HepG2 (cell line): ENCODE data around the gene CYBRD1. TPM values are rescaled to one million over a fixed set of nuclear protein-coding genes. Genes with fewer than 3 reads are reported as not detected.

Source experiments
- ATRX ChIP-seq: sonication (generic); formaldehyde crosslinking; IDR thresholded peaks from 2 replicates; pipeline ENCODE4 v1.4.0; 2020; ENCODE audit warnings: missing genetic modification reagents, borderline replicate concordance
- BRD4 ChIP-seq: sonication (generic); formaldehyde crosslinking; IDR thresholded peaks from 2 replicates; pipeline ENCODE4 v1.4.0; 2020; ENCODE audit warnings: missing genetic modification reagents
- FOXM1 ChIP-seq: sonication (generic); formaldehyde crosslinking; IDR thresholded peaks from 2 replicates; pipeline ENCODE4 v1.5.0; 2020; ENCODE audit warnings: missing genetic modification reagents
- HOXA5 ChIP-seq: sonication (generic); formaldehyde crosslinking; IDR thresholded peaks from 2 replicates; pipeline ENCODE4 v1.4.0; 2020; ENCODE audit warnings: missing genetic modification reagents
- NFIB ChIP-seq: sonication (generic); formaldehyde crosslinking; IDR thresholded peaks from 2 replicates; pipeline ENCODE4 v1.9.0; 2021; ENCODE audit warnings: missing genetic modification reagents, mild to moderate bottlenecking, borderline replicate concordance
- NFKB2 ChIP-seq: sonication (generic); formaldehyde crosslinking; IDR thresholded peaks from 2 replicates; pipeline ENCODE4 v1.4.0; 2020; ENCODE audit warnings: missing genetic modification reagents, borderline replicate concordance
- NR2F2 ChIP-seq: IDR thresholded peaks from 2 replicates; pipeline ENCODE4 v1.6.1; 2012; ENCODE audit warnings: low read depth, inconsistent platforms, borderline replicate concordance
- NR3C1 ChIP-seq: sonication (generic); formaldehyde crosslinking; IDR thresholded peaks from 2 replicates; pipeline ENCODE4 v1.4.0; 2020; ENCODE audit warnings: missing genetic modification reagents
- SNAPC2 ChIP-seq: sonication (generic); formaldehyde crosslinking; IDR thresholded peaks from 2 replicates; pipeline ENCODE4 v1.8.1; 2022; ENCODE audit warnings: mild to moderate bottlenecking, missing genetic modification reagents
- SNAPC4 ChIP-seq: sonication (generic); formaldehyde crosslinking; IDR thresholded peaks from 2 replicates; pipeline ENCODE4 v1.4.0; 2020; ENCODE audit warnings: mild to moderate bottlenecking, missing genetic modification reagents
- SP1 ChIP-seq, 2 experiments: fragments of 450-650 bp in 1 of 2; sonication (generic) in 1 of 2; formaldehyde crosslinking in 1 of 2; IDR thresholded peaks; 2 replicates each; pipeline versions ENCODE4 v1.4.0 to v1.6.1; 2016 to 2020; ENCODE audit warnings: missing genetic modification reagents in 1 of 2
- ZFX ChIP-seq: sonication (generic); formaldehyde crosslinking; IDR thresholded peaks from 2 replicates; pipeline ENCODE4 v1.4.0; 2020; ENCODE audit warnings: mild to moderate bottlenecking, low read depth, missing genetic modification reagents, moderate library complexity
- ZNF205 ChIP-seq: IDR thresholded peaks from 2 replicates; pipeline ENCODE4 v1.6.1; 2018; ENCODE audit warnings: missing biosample characterization, missing genetic modification reagents
- ZNF350 ChIP-seq: sonication (generic); formaldehyde crosslinking; IDR thresholded peaks from 2 replicates; pipeline ENCODE4 v1.4.0; 2020; ENCODE audit warnings: mild to moderate bottlenecking, low read depth, missing genetic modification reagents, borderline replicate concordance
- ZNF543 ChIP-seq: sonication (generic); formaldehyde crosslinking; IDR thresholded peaks from 2 replicates; pipeline ENCODE4 v1.4.0; 2020; ENCODE audit warnings: mild to moderate bottlenecking, missing genetic modification reagents
- ZNF563 ChIP-seq: sonication (generic); formaldehyde crosslinking; IDR thresholded peaks from 2 replicates; pipeline ENCODE4 v1.8.0; 2022; ENCODE audit warnings: mild to moderate bottlenecking, moderate library complexity, missing genetic modification reagents
- polyA plus RNA-seq, 8 experiments: library from polyadenylated mRNA; depleted of rRNA in 3 of 8; stranded (reverse) in 7 of 8; unstranded in 1 of 8; fragments of >200 nt; fragmentation: Illumina TruSeq in 4 of 8; extraction: Trizol in 4 of 8; gene quantifications; 2 replicates each; pipeline versions ENCODE4 v1.2.1 to v1.2.3, GENCODE V29; 2011 to 2016; ENCODE audit warnings: low read depth in 4 of 8, missing spikeins in 1 of 8, mixed read lengths in 1 of 8; ENCODE audit not compliant: insufficient read depth in 1 of 8
- total RNA-seq, 5 experiments: library from RNA; depleted of rRNA; stranded (reverse); fragments of >200 nt; fragmentation: Illumina TruSeq; extraction: Trizol; gene quantifications; 2 replicates each; pipeline ENCODE4 v1.2.3, GENCODE V29; 2016; ENCODE audit warnings: low read depth in 1 of 5
- TF ChIP-seq, protein P1 (sequence below): fragments of 450-650 bp; IDR thresholded peaks from 2 replicates; pipeline ENCODE4 v1.6.1; 2017; ENCODE audit warnings: mild to moderate bottlenecking
- TF ChIP-seq, protein P2 (sequence below): sonication (generic); formaldehyde crosslinking; IDR thresholded peaks from 2 replicates; pipeline ENCODE4 v1.5.0; 2020; ENCODE audit warnings: mild to moderate bottlenecking, missing genetic modification reagents, moderate library complexity
- TF ChIP-seq, protein P3 (sequence below): sonication (generic); formaldehyde crosslinking; IDR thresholded peaks from 2 replicates; pipeline ENCODE4 v1.4.0; 2020; ENCODE audit warnings: missing genetic modification reagents

The CYBRD1 gene
- total and polyA plus RNA-seq, 2 of the 13 experiments (the other 11 are each of a cell fraction or from before 2014, with no cell fraction given): 0.13 to 0.42 TPM

- TF ChIP-seq ZNF205 (CRISPR knock-in tag) (no peak), ZNF563 (CRISPR knock-in tag) (no peak), FOXM1 (CRISPR knock-in tag) (no peak), ZNF350 (peak; percentile 61; the same call in 1 of the 2 replicates), NR3C1 (CRISPR knock-in tag) (no peak), BRD4 (CRISPR knock-in tag) (no peak), NFKB2 (CRISPR knock-in tag) (peak; percentile 71; the same call in 1 of the 2 replicates), SP1 (IDR thresholded peaks at IDR 0.05) (no peak), SP1 (CRISPR knock-in tag; IDR thresholded peaks at IDR 0.05) (no peak), SNAPC4 (CRISPR knock-in tag) (no peak), HOXA5 (0 out of 2 replicates have a peak, but pooled peaks have one; percentile 55), NR2F2 (no peak), ATRX (CRISPR knock-in tag) (no peak), SNAPC2 (CRISPR knock-in tag) (no peak), ZNF543 (no peak), ZFX (CRISPR knock-in tag) (peak; percentile 74; the same call in 1 of the 2 replicates), NFIB (CRISPR knock-in tag) (no peak)
- TF ChIP-seq, protein P1, sequence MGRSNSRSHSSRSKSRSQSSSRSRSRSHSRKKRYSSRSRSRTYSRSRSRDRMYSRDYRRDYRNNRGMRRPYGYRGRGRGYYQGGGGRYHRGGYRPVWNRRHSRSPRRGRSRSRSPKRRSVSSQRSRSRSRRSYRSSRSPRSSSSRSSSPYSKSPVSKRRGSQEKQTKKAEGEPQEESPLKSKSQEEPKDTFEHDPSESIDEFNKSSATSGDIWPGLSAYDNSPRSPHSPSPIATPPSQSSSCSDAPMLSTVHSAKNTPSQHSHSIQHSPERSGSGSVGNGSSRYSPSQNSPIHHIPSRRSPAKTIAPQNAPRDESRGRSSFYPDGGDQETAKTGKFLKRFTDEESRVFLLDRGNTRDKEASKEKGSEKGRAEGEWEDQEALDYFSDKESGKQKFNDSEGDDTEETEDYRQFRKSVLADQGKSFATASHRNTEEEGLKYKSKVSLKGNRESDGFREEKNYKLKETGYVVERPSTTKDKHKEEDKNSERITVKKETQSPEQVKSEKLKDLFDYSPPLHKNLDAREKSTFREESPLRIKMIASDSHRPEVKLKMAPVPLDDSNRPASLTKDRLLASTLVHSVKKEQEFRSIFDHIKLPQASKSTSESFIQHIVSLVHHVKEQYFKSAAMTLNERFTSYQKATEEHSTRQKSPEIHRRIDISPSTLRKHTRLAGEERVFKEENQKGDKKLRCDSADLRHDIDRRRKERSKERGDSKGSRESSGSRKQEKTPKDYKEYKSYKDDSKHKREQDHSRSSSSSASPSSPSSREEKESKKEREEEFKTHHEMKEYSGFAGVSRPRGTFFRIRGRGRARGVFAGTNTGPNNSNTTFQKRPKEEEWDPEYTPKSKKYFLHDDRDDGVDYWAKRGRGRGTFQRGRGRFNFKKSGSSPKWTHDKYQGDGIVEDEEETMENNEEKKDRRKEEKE: no peak
- TF ChIP-seq, protein P2, sequence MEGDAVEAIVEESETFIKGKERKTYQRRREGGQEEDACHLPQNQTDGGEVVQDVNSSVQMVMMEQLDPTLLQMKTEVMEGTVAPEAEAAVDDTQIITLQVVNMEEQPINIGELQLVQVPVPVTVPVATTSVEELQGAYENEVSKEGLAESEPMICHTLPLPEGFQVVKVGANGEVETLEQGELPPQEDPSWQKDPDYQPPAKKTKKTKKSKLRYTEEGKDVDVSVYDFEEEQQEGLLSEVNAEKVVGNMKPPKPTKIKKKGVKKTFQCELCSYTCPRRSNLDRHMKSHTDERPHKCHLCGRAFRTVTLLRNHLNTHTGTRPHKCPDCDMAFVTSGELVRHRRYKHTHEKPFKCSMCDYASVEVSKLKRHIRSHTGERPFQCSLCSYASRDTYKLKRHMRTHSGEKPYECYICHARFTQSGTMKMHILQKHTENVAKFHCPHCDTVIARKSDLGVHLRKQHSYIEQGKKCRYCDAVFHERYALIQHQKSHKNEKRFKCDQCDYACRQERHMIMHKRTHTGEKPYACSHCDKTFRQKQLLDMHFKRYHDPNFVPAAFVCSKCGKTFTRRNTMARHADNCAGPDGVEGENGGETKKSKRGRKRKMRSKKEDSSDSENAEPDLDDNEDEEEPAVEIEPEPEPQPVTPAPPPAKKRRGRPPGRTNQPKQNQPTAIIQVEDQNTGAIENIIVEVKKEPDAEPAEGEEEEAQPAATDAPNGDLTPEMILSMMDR (CRISPR knock-in tag): peak; percentile 97
- TF ChIP-seq, protein P3, sequence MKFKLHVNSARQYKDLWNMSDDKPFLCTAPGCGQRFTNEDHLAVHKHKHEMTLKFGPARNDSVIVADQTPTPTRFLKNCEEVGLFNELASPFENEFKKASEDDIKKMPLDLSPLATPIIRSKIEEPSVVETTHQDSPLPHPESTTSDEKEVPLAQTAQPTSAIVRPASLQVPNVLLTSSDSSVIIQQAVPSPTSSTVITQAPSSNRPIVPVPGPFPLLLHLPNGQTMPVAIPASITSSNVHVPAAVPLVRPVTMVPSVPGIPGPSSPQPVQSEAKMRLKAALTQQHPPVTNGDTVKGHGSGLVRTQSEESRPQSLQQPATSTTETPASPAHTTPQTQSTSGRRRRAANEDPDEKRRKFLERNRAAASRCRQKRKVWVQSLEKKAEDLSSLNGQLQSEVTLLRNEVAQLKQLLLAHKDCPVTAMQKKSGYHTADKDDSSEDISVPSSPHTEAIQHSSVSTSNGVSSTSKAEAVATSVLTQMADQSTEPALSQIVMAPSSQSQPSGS: peak; percentile 51; the same call in 1 of the 2 replicates
Measured at GRCh38 chr2:171574149-171574795, 52.0 kb downstream of the CYBRD1 start (continued).
